ENCODE results near the gene RNF152. TPM values are rescaled to one million over a fixed set of nuclear protein-coding genes. Genes with fewer than 3 reads are reported as not detected.
A peak's percentile ranks its signal among the peaks of the same experiment; 100 is the strongest.

Gene RNF152
- total RNA-seq, 4 donors from 2014 or later, result 11.8 to 16.7 (median 12.8) TPM

- H3K27ac ChIP-seq, result peak overlapping the region in 3 of 4 donors; percentile 71 to 88 (median 82)
- no peak for DNase-seq (ENCODE audit: low spot score in 2 of 2)
- TF ChIP-seq CTCF (IDR thresholded peaks at IDR 0.05) (no peak), POLR2A (IDR thresholded peaks at IDR 0.05) (no peak), EP300 (IDR thresholded peaks at IDR 0.05) (no peak)
- peaks cover 0 to 32% (median 4%) of the 10 kb centered on the region in 4 donors for H3K4me1 ChIP-seq
- no peaks in the 10 kb centered on the region for H3K36me3 ChIP-seq
- WGBS, 2 donors, result 17 to 20% methylated on average over 26 of the region's 28 CpGs
- H3K9me3 ChIP-seq, result no peaks in the 10 kb centered on the region
- peak overlapping the region; percentile 43 to 89 (median 69) for H3K4me3 ChIP-seq
- H3K27me3 ChIP-seq, result peaks cover 0 to 6% of the 10 kb centered on the region in 2 donors
Observed at GRCh38 chr18:61894751-61895524, 2.1 kb upstream of the RNF152 start.

GRCh38 chr18:61893971-61894750, 1.4 kb upstream of the RNF152 start:
- TF ChIP-seq POLR2A (IDR thresholded peaks at IDR 0.05), result peak in 1 of 2 donors; percentile 47
- TF ChIP-seq EP300 (IDR thresholded peaks at IDR 0.05), result peak in 1 of 2 donors; percentile 59
- TF ChIP-seq CTCF (IDR thresholded peaks at IDR 0.05), result peak in 4 of 5 experiments; percentile 22 to 71 (median 44)
- Histone ChIP-seq H3K27ac (peak overlapping the region; percentile 71 to 88 (median 85)), H3K27me3 (peaks cover 0 to 6% of the 10 kb centered on the region in 2 donors), H3K4me3 (peak overlapping the region; percentile 56 to 90 (median 86)), H3K9me3 (no peaks in the 10 kb centered on the region), H3K4me1 (peaks cover 0 to 32% (median 4%) of the 10 kb centered on the region in 4 donors), H3K36me3 (no peaks in the 10 kb centered on the region)
- WGBS, 2 donors, result 0% methylated on average over 13 to 41 of the region's 95 CpGs
- DNase-seq (ENCODE audit: low spot score in 2 of 2), result peak; percentile 56 to 64

GRCh38 chr18:61893309-61893970, 633 bp upstream of the RNF152 start:
- TF ChIP-seq EP300 (IDR thresholded peaks at IDR 0.05), result no peak
- TF ChIP-seq CTCF (IDR thresholded peaks at IDR 0.05), result no peak
- no peak for TF ChIP-seq POLR2A (IDR thresholded peaks at IDR 0.05)
- 0% methylated on average over 21 to 26 of the region's 65 CpGs for WGBS, 2 donors
- Histone ChIP-seq H3K36me3 (no peaks in the 10 kb centered on the region), H3K27me3 (peaks cover 0 to 6% of the 10 kb centered on the region in 2 donors), H3K27ac (peak overlapping the region; percentile 71 to 88 (median 85)), H3K4me3 (peak overlapping the region; percentile 56 to 90 (median 86)), H3K9me3 (no peaks in the 10 kb centered on the region), H3K4me1 (peaks cover 0 to 32% (median 4%) of the 10 kb centered on the region in 4 donors)
- DNase-seq (ENCODE audit: low spot score in 2 of 2), result no peak

GRCh38 chr18:61891894-61892293, 913 bp downstream of the RNF152 start:
- 58 to 59% methylated on average over 4 of the region's 4 CpGs for WGBS, 2 donors
- H3K27ac ChIP-seq, result peak overlapping the region in 3 of 4 donors; percentile 5 to 88 (median 88)
- DNase-seq (ENCODE audit: low spot score in 2 of 2), result no peak
- H3K4me1 ChIP-seq, result peaks cover 0 to 32% (median 4%) of the 10 kb centered on the region in 4 donors
- H3K9me3 ChIP-seq, result no peaks in the 10 kb centered on the region
- peaks cover 0 to 6% of the 10 kb centered on the region in 2 donors for H3K27me3 ChIP-seq
- peak overlapping the region in 2 of 4 donors; percentile 82 to 89 for H3K4me3 ChIP-seq
- H3K36me3 ChIP-seq, result no peaks in the 10 kb centered on the region
- TF ChIP-seq EP300 (IDR thresholded peaks at IDR 0.05) (no peak), POLR2A (IDR thresholded peaks at IDR 0.05) (no peak), CTCF (IDR thresholded peaks at IDR 0.05) (no peak)
